ENCODE data around the gene RASAL3. TPM values are rescaled to one million over a fixed set of nuclear protein-coding genes. Genes with fewer than 3 reads are reported as not detected.

The RASAL3 gene
- total RNA-seq, 4 donors from 2014 or later = 2.2 to 5.7 (median 2.9) TPM

- WGBS, 2 donors = 86 to 100% methylated on average over 2 to 8 of the region's 22 CpGs
- no peak overlapping the region for H3K27ac ChIP-seq
- intact Hi-C loops (cut with DNase I) = no loop called here
- DNase-seq = no peak
- H3K27me3 ChIP-seq = no peaks in the 10 kb centered on the region
- H3K9me3 ChIP-seq = no peaks in the 10 kb centered on the region
- peaks cover 23 to 50% (median 32%) of the 10 kb centered on the region in 3 donors for H3K4me1 ChIP-seq
- no peak overlapping the region for H3K4me3 ChIP-seq
- TF ChIP-seq POLR2A (IDR thresholded peaks at IDR 0.05) = no peak
- TF ChIP-seq CTCF (IDR thresholded peaks at IDR 0.05) = no peak
- peaks cover 26 to 64% (median 37%) of the 10 kb centered on the region in 3 donors for H3K36me3 ChIP-seq
Observed at GRCh38 chr19:15428956-15429824, 35.2 kb downstream of the RASAL3 start.

- no peaks in the 10 kb centered on the region for H3K27me3 ChIP-seq
- 87 to 95% methylated on average over 15 to 22 of the region's 35 CpGs for WGBS, 2 donors
- intact Hi-C loops (cut with DNase I) = no loop called here
- peaks cover 20 to 43% (median 24%) of the 10 kb centered on the region in 3 donors for H3K4me1 ChIP-seq
- TF ChIP-seq POLR2A (IDR thresholded peaks at IDR 0.05) (no peak), CTCF (IDR thresholded peaks at IDR 0.05) (no peak)
- DNase-seq = no peak
- H3K27ac ChIP-seq = no peak overlapping the region
- peaks cover 37 to 76% (median 49%) of the 10 kb centered on the region in 3 donors for H3K36me3 ChIP-seq
- H3K4me3 ChIP-seq = no peak overlapping the region
- no peaks in the 10 kb centered on the region for H3K9me3 ChIP-seq
Observed at GRCh38 chr19:15427991-15428471, 36.3 kb downstream of the RASAL3 start.

GRCh38 chr19:15427350-15427700 lies 37.0 kb downstream of the RASAL3 start:
- intact Hi-C loops (cut with DNase I) = no loop called here

GRCh38 chr19:15426485-15427349 lies 37.6 kb downstream of the RASAL3 start:
- no peak overlapping the region for H3K4me3 ChIP-seq
- H3K27ac ChIP-seq = no peak overlapping the region
- intact Hi-C loops (cut with DNase I) = no loop called here
- H3K27me3 ChIP-seq = no peaks in the 10 kb centered on the region
- WGBS, 2 donors = 69 to 77% methylated on average over 6 of the region's 16 CpGs
- TF ChIP-seq CTCF (IDR thresholded peaks at IDR 0.05) = no peak
- TF ChIP-seq POLR2A (IDR thresholded peaks at IDR 0.05) = no peak
- H3K36me3 ChIP-seq = peaks cover 43 to 89% (median 59%) of the 10 kb centered on the region in 3 donors
- DNase-seq = no peak
- peaks cover 14 to 47% (median 29%) of the 10 kb centered on the region in 3 donors for H3K4me1 ChIP-seq
- H3K9me3 ChIP-seq = no peaks in the 10 kb centered on the region

More at GRCh38 chr19:15427350-15427700, 37.0 kb downstream of the RASAL3 start:
- H3K4me1 ChIP-seq = peaks cover 17 to 45% (median 26%) of the 10 kb centered on the region in 3 donors
- peaks cover 42 to 83% (median 56%) of the 10 kb centered on the region in 3 donors for H3K36me3 ChIP-seq
- no peak overlapping the region for H3K27ac ChIP-seq
- WGBS, 2 donors = 97% methylated on average over 10 to 16 of the region's 25 CpGs
- H3K27me3 ChIP-seq = no peaks in the 10 kb centered on the region
- DNase-seq = no peak
- no peaks in the 10 kb centered on the region for H3K9me3 ChIP-seq
- TF ChIP-seq POLR2A (IDR thresholded peaks at IDR 0.05) (no peak), CTCF (IDR thresholded peaks at IDR 0.05) (no peak)
- no peak overlapping the region for H3K4me3 ChIP-seq

Data from esophagus squamous epithelium (tissue), 5 donors.